ENCODE measurements around the gene PADI2. TPM values are rescaled to one million over a fixed set of nuclear protein-coding genes. Genes with fewer than 3 reads are reported as not detected.

The PADI2 gene
- total RNA-seq, 1 donor from 2014 or later, result 0.28 TPM

DNA sequence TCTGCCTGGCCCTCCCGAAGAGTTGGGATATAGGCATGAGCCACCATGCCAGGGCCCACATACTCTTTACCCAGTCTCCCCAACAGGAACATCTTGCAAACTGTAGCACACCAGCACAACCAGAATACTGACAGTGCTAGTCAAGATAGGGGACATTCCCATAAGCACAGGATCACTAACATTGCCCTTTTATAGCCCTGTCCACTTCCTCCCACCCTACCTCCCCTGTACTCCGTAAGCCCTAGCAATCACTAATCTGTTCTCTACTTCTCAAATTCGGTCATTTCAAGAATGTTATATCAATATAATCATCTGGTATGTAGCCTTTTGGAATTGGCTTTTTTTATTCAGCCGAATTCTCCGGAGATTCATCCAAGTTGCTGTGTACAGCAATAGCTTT, 71.3 kb downstream of the PADI2 start:
- H3K27me3 Mint-ChIP-seq (ENCODE audit: unreplicated experiment), result no peaks in the 10 kb centered on the region
- no peak overlapping the region for H3K4me3 Mint-ChIP-seq (ENCODE audit: unreplicated experiment)

DNA sequence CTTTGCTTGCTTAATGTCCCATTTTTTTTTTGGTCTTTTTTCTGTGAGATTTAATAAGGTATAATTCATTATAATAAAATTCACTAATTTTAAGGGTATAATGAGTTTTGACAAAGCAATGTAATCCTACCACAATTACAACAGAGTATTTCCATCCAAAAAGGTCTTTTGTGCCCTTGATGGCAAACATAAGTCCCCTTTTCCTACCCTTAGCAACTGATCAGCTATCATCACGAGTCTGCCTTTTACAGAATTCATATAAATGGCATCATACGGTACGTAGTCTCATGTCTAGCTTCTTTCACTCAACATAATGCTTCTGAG, 73.0 kb downstream of the PADI2 start:
- Mint-ChIP-seq H3K4me3 (ENCODE audit: unreplicated experiment) (no peak overlapping the region), H3K27ac (ENCODE audit: unreplicated experiment) (no peak overlapping the region), H3K4me1 (ENCODE audit: unreplicated experiment) (peaks cover 2% of the 10 kb centered on the region), H3K27me3 (ENCODE audit: unreplicated experiment) (peaks cover 2% of the 10 kb centered on the region), H3K36me3 (ENCODE audit: low read depth, unreplicated experiment) (peaks cover 4% of the 10 kb centered on the region), H3K9me3 (ENCODE audit: unreplicated experiment) (no peaks in the 10 kb centered on the region)
- TF ChIP-seq, protein P1, sequence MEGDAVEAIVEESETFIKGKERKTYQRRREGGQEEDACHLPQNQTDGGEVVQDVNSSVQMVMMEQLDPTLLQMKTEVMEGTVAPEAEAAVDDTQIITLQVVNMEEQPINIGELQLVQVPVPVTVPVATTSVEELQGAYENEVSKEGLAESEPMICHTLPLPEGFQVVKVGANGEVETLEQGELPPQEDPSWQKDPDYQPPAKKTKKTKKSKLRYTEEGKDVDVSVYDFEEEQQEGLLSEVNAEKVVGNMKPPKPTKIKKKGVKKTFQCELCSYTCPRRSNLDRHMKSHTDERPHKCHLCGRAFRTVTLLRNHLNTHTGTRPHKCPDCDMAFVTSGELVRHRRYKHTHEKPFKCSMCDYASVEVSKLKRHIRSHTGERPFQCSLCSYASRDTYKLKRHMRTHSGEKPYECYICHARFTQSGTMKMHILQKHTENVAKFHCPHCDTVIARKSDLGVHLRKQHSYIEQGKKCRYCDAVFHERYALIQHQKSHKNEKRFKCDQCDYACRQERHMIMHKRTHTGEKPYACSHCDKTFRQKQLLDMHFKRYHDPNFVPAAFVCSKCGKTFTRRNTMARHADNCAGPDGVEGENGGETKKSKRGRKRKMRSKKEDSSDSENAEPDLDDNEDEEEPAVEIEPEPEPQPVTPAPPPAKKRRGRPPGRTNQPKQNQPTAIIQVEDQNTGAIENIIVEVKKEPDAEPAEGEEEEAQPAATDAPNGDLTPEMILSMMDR (IDR thresholded peaks at IDR 0.05; ENCODE audit: unreplicated experiment), result no peak
- DNase-seq (ENCODE audit: low spot score), result no peak

More for the DNA sequence above, 71.3 kb downstream of the PADI2 start:
- Mint-ChIP-seq H3K4me1 (ENCODE audit: unreplicated experiment) (peaks cover 2% of the 10 kb centered on the region), H3K9me3 (ENCODE audit: unreplicated experiment) (no peaks in the 10 kb centered on the region), H3K27ac (ENCODE audit: unreplicated experiment) (no peak overlapping the region), H3K36me3 (ENCODE audit: low read depth, unreplicated experiment) (peaks cover 4% of the 10 kb centered on the region)
- DNase-seq (ENCODE audit: low spot score), result no peak
- TF ChIP-seq, protein P1 (IDR thresholded peaks at IDR 0.05; ENCODE audit: unreplicated experiment), result no peak

DNA sequence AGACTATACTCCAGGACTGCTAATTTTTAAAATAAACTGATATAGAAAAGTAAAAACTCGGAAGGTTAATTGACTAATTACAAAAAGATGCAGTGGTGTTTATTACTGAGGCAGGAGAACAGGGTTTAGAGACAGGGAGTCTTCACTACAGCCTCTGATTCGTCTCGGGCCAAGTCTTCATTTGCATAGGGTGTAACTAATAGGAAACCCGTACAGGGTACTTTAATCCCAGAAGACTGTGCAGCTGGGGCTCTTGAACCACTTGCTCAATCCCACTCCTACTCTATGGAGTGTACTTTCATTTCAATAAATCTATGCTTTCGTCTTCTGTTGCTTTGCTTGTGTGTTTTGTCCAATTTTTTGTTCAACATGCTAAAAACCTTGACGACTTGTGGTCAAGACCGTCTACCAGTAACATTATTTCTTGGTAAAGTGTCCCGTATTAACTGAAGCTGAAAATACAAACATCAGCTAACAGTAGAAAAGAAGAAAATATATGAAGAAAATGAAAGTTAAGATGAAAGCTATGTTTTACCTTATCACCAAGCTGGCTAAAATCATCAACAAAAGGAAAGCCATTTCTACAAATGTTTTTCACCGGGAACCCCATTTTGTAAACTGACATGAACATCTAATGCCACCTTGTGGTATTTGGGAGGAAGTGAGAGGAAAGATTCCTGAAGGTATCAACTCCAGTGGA, 73.5 kb downstream of the PADI2 start:
- H3K27me3 Mint-ChIP-seq (ENCODE audit: unreplicated experiment), result peaks cover 2% of the 10 kb centered on the region
- DNase-seq (ENCODE audit: low spot score), result no peak
- TF ChIP-seq, protein P1 (IDR thresholded peaks at IDR 0.05; ENCODE audit: unreplicated experiment), result peak; percentile 50
- peaks cover 4% of the 10 kb centered on the region for H3K36me3 Mint-ChIP-seq (ENCODE audit: low read depth, unreplicated experiment)
- no peak overlapping the region for H3K4me3 Mint-ChIP-seq (ENCODE audit: unreplicated experiment)
- no peaks in the 10 kb centered on the region for H3K4me1 Mint-ChIP-seq (ENCODE audit: unreplicated experiment)
- no peak overlapping the region for H3K27ac Mint-ChIP-seq (ENCODE audit: unreplicated experiment)
- no peaks in the 10 kb centered on the region for H3K9me3 Mint-ChIP-seq (ENCODE audit: unreplicated experiment)

DNA sequence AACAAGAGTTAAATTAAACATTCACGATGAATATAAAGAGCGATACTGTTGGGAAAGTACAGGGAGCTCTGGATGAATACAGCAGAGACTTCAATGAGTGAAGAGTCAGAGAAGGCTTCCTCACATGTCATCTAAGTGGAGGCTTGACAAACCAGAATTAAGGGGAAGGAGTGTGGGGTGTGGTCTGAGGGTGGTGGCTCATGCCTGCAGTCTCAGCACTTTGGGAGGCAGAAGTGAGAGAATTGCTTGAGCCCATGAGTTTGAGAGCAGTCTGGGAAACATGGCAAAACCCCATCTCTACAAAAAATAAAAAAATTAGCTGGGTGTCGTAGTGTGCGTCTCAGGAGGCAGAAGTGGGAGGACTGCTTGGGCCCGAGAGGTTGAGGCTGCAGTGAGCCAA, 74.1 kb downstream of the PADI2 start:
- Mint-ChIP-seq H3K27me3 (ENCODE audit: unreplicated experiment) (peaks cover 2% of the 10 kb centered on the region), H3K36me3 (ENCODE audit: low read depth, unreplicated experiment) (peaks cover 4% of the 10 kb centered on the region), H3K4me3 (ENCODE audit: unreplicated experiment) (no peak overlapping the region), H3K27ac (ENCODE audit: unreplicated experiment) (no peak overlapping the region), H3K9me3 (ENCODE audit: unreplicated experiment) (no peaks in the 10 kb centered on the region), H3K4me1 (ENCODE audit: unreplicated experiment) (no peaks in the 10 kb centered on the region)
- no peak for DNase-seq (ENCODE audit: low spot score)
- TF ChIP-seq, protein P1 (IDR thresholded peaks at IDR 0.05; ENCODE audit: unreplicated experiment), result no peak

DNA sequence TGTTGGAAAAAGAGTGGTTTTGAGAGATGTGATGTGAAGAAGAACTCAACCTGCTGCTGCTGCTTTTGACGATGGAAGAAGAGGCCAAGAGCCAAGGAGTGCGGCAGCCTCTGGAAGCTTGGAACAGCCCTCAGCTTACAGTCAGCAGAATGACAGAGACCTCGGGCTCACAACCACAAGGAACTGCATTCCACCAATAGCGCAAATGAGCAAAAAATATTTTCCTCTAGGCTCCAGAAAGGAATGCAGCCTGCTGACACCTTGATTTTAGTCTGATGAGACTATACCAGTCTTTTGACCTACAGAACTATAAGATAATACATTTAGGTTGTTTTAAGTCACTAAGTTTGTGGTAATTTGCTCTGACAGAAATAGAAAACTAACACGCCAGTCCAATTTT, 75.6 kb downstream of the PADI2 start:
- TF ChIP-seq, protein P1 (IDR thresholded peaks at IDR 0.05; ENCODE audit: unreplicated experiment), result no peak
- H3K27ac Mint-ChIP-seq (ENCODE audit: unreplicated experiment), result no peak overlapping the region
- DNase-seq (ENCODE audit: low spot score), result no peak

More for the DNA sequence above, 75.6 kb downstream of the PADI2 start:
- H3K27me3 Mint-ChIP-seq (ENCODE audit: unreplicated experiment), result peaks cover 2% of the 10 kb centered on the region
- H3K36me3 Mint-ChIP-seq (ENCODE audit: low read depth, unreplicated experiment), result peaks cover 4% of the 10 kb centered on the region
- no peaks in the 10 kb centered on the region for H3K9me3 Mint-ChIP-seq (ENCODE audit: unreplicated experiment)
- H3K4me3 Mint-ChIP-seq (ENCODE audit: unreplicated experiment), result no peak overlapping the region
- H3K4me1 Mint-ChIP-seq (ENCODE audit: unreplicated experiment), result no peaks in the 10 kb centered on the region
